Measurements from ENCODE around the gene YTHDF1. TPM values are rescaled to one million over a fixed set of nuclear protein-coding genes. Genes with fewer than 3 reads are reported as not detected.

Gene YTHDF1
- total RNA-seq, 1 experiment from 2014 or later = 42.6 TPM

DNA sequence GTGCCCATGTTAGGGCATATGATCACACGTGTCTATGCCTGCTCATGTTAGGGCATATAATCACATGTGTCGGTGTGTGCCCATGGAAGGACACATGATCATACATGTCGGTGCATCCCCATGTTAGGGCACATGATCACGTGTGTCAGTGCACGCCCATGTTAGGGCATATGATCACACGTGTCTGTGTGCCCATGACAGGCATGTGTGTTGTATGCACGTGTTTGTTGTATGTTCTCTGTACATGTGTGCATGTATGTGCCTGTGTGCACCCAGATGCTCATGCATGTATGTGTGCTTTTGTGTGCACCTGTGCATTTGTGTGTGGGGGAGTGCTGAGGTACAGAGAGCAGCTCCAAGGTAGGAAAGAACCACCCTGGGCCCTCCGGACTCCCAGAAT lies 29.8 kb downstream of the YTHDF1 start:
- ChIA-PET CTCF (no interaction called here), POLR2A (ENCODE audit: unreplicated experiment) (no interaction called here)
- no peak overlapping the region for H3K27ac ChIP-seq
- H3K4me3 ChIP-seq = no peak overlapping the region
- TF ChIP-seq, protein P1, sequence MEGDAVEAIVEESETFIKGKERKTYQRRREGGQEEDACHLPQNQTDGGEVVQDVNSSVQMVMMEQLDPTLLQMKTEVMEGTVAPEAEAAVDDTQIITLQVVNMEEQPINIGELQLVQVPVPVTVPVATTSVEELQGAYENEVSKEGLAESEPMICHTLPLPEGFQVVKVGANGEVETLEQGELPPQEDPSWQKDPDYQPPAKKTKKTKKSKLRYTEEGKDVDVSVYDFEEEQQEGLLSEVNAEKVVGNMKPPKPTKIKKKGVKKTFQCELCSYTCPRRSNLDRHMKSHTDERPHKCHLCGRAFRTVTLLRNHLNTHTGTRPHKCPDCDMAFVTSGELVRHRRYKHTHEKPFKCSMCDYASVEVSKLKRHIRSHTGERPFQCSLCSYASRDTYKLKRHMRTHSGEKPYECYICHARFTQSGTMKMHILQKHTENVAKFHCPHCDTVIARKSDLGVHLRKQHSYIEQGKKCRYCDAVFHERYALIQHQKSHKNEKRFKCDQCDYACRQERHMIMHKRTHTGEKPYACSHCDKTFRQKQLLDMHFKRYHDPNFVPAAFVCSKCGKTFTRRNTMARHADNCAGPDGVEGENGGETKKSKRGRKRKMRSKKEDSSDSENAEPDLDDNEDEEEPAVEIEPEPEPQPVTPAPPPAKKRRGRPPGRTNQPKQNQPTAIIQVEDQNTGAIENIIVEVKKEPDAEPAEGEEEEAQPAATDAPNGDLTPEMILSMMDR (conservative IDR thresholded peaks at IDR 0.05) = no peak
- BruUV-seq (replicated peaks) = no TSS peak
- no peaks in the 10 kb centered on the region for H3K9me2 ChIP-seq (ENCODE audit: insufficient read depth)
- peaks cover 22% of the 10 kb centered on the region for H3F3A ChIP-seq (ENCODE audit: insufficient read depth, low read depth)
- H3K4me1 ChIP-seq (replicated peaks; ENCODE audit: insufficient read depth) = peaks cover 12% of the 10 kb centered on the region
- peaks cover 8% of the 10 kb centered on the region; the same call in 1 of the 2 replicates for H4K20me1 ChIP-seq (ENCODE audit: insufficient read depth)
- no peak for DNase-seq
- intact Hi-C loops (cut with micrococcal nuclease; ENCODE audit: unreplicated experiment) = no loop called here
- H3K9me3 ChIP-seq (ENCODE audit: insufficient read depth, low read depth) = no peaks in the 10 kb centered on the region
- peaks cover 18% of the 10 kb centered on the region for H3K27me3 ChIP-seq (ENCODE audit: insufficient read depth, low read depth)
- no peaks in the 10 kb centered on the region for H3K36me3 ChIP-seq (ENCODE audit: low read depth)
- H2AFZ ChIP-seq = no peak overlapping the region
- H3K4me2 ChIP-seq = no peak overlapping the region
- no peaks in the 10 kb centered on the region for H3K79me2 ChIP-seq (ENCODE audit: low read depth)

DNA sequence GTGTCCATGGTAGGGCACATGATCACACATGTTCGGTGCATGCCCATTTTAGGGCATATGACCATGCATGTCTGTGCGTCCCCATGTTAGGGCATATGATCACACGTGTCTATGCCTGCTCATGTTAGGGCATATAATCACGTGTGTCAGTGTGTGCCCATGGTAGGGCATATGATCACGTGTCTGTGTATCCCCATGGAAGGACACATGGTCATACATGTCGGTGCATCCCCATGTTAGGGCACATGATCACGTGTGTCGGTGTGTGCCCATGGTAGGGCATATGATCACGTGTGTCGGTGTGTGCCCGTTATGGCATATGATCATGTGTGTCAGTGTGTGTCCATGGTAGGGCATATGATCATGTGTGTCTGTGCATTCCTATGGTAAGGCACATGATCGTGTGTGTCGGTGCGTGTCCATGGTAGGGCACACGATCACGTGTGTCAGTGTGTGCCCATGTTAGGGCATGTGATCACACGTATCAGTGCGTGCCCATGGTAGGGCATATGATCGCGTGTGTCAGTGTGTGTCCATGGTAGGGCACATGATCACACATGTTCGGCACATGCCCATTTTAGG lies 30.6 kb downstream of the YTHDF1 start:
- no TSS peak for BruUV-seq (replicated peaks)
- peaks cover 8% of the 10 kb centered on the region for H4K20me1 ChIP-seq (ENCODE audit: insufficient read depth)
- DNase-seq = no peak
- H3K79me2 ChIP-seq (ENCODE audit: low read depth) = no peaks in the 10 kb centered on the region
- intact Hi-C loops (cut with micrococcal nuclease; ENCODE audit: unreplicated experiment) = no loop called here
- H3K9me3 ChIP-seq (ENCODE audit: insufficient read depth, low read depth) = no peaks in the 10 kb centered on the region
- H3F3A ChIP-seq (ENCODE audit: insufficient read depth, low read depth) = peaks cover 22% of the 10 kb centered on the region
- H3K4me1 ChIP-seq (replicated peaks; ENCODE audit: insufficient read depth) = peaks cover 9% of the 10 kb centered on the region
- no peaks in the 10 kb centered on the region for H3K36me3 ChIP-seq (ENCODE audit: low read depth)
- no peak overlapping the region for H3K4me2 ChIP-seq
- CTCF ChIA-PET = no interaction called here
- no peak for TF ChIP-seq EZH2 (IDR thresholded peaks at IDR 0.05; ENCODE audit: low read depth)
- TF ChIP-seq, protein P1 (conservative IDR thresholded peaks at IDR 0.05) = no peak
- no peak overlapping the region for H3K4me3 ChIP-seq
- H3K9me2 ChIP-seq (ENCODE audit: insufficient read depth) = no peaks in the 10 kb centered on the region
- H3K27ac ChIP-seq = no peak overlapping the region
- H3K27me3 ChIP-seq (ENCODE audit: insufficient read depth, low read depth) = peaks cover 25% of the 10 kb centered on the region
- H2AFZ ChIP-seq = no peak overlapping the region
- POLR2A ChIA-PET (ENCODE audit: unreplicated experiment) = no interaction called here

DNA sequence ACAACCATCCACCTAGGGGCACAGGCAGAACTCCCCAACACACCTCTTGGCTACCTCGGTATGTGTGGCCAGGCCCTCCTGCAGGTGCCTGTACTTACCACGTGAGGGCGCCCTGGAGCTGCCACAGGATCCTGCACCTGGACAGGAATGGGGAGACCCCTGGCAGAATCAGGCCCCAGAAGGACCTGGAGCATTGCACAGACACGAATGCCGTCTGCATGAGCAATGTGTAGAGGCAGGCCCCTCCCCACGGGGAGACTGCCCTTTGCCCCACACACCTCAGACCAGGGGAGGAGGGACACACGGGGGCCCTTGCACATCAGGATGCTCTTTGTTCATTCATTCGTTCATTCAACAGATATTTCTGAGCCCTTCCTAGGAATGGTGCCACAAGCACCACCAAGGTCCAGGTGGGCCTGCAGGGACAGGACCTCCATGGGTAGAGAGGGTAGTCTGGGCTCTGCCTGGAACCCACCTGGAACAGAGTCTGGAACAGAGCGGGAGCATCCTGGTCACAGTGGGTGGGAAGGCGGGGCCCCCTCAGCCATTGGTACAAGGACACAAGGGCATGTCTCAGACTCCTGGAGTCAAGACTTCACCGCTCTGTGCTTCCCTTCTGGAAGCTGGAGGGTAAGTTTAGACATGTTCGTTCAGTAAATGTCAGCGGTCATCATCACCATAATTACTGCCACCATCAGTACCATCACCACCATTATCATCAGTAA lies 32.3 kb downstream of the YTHDF1 start:
- Histone ChIP-seq H2AFZ (no peak overlapping the region), H3K4me3 (no peak overlapping the region), H3K79me2 (ENCODE audit: low read depth) (no peaks in the 10 kb centered on the region), H3K9me2 (ENCODE audit: insufficient read depth) (no peaks in the 10 kb centered on the region), H3K27ac (no peak overlapping the region), H3K36me3 (ENCODE audit: low read depth) (no peaks in the 10 kb centered on the region), H3K27me3 (ENCODE audit: insufficient read depth, low read depth) (peaks cover 38% of the 10 kb centered on the region), H4K20me1 (ENCODE audit: insufficient read depth) (peaks cover 8% of the 10 kb centered on the region), H3F3A (ENCODE audit: insufficient read depth, low read depth) (peaks cover 22% of the 10 kb centered on the region), H3K4me1 (replicated peaks; ENCODE audit: insufficient read depth) (peaks cover 9% of the 10 kb centered on the region), H3K4me2 (no peak overlapping the region), H3K9me3 (ENCODE audit: insufficient read depth, low read depth) (no peaks in the 10 kb centered on the region)
- ChIA-PET CTCF (no interaction called here), POLR2A (ENCODE audit: unreplicated experiment) (no interaction called here)
- no TSS peak for BruUV-seq (replicated peaks)
- peak; percentile 41 to 69 for DNase-seq
- no peak for TF ChIP-seq EZH2 (IDR thresholded peaks at IDR 0.05; ENCODE audit: low read depth)
- TF ChIP-seq, protein P1 (conservative IDR thresholded peaks at IDR 0.05) = peak; percentile 97
- intact Hi-C loops (cut with micrococcal nuclease; ENCODE audit: unreplicated experiment) = loop anchor here (1.0 to 2.0 kb wide), 2 partner anchors 68 to 197 kb away; no protein-coding TSS in a partner anchor
